Glutamatergic neuron (in vitro differentiated cells): ENCODE data around the gene ACVR1C. TPM values are rescaled to one million over a fixed set of nuclear protein-coding genes. Genes with fewer than 3 reads are reported as not detected.

Source experiments
- DNase-seq: peaks from one replicate; pipeline ENCODE4 v3.0.0; 2022
- H3K27ac Mint-ChIP-seq: one replicate; pipeline ENCODE4 v1.8.0; 2020; ENCODE audit warnings: mild to moderate bottlenecking, mixed read lengths, inconsistent platforms; ENCODE audit not compliant: unreplicated experiment
- H3K27me3 Mint-ChIP-seq: one replicate; pipeline ENCODE4 v1.8.0; 2020; ENCODE audit warnings: mild to moderate bottlenecking, moderate library complexity, mixed read lengths, inconsistent platforms; ENCODE audit not compliant: unreplicated experiment
- H3K36me3 Mint-ChIP-seq: one replicate; pipeline ENCODE4 v1.8.0; 2020; ENCODE audit warnings: mild to moderate bottlenecking, mixed read lengths, inconsistent platforms; ENCODE audit not compliant: unreplicated experiment
- H3K4me1 Mint-ChIP-seq: one replicate; pipeline ENCODE4 v1.8.0; 2020; ENCODE audit warnings: mild to moderate bottlenecking, low read depth, mixed read lengths, inconsistent platforms; ENCODE audit not compliant: unreplicated experiment
- H3K4me3 Mint-ChIP-seq: one replicate; pipeline ENCODE4 v1.8.0; 2020; ENCODE audit warnings: mild to moderate bottlenecking, mixed read lengths, inconsistent platforms; ENCODE audit not compliant: unreplicated experiment
- H3K9me3 Mint-ChIP-seq: one replicate; pipeline ENCODE4 v1.8.0; 2020; ENCODE audit warnings: mild to moderate bottlenecking, moderate library complexity, mixed read lengths, inconsistent platforms; ENCODE audit not compliant: unreplicated experiment
- total RNA-seq: library from RNA; stranded (reverse); fragmentation: NEBNext Ultra II Directional; extraction: Animal tissue kit (Norgen Biotek cat#: 25700); gene quantifications from one replicate; pipeline ENCODE4 v1.2.1, GENCODE V29; 2021; ENCODE audit not compliant: unreplicated experiment
- TF ChIP-seq, protein P1 (sequence below): fragments of 200-600 bp; sonication (generic); IDR thresholded peaks from one replicate; pipeline ENCODE4 v1.5.0; 2021; ENCODE audit not compliant: partially characterized antibody, unreplicated experiment

ACVR1C gene
- total RNA-seq, 1 donor from 2014 or later: 0.59 TPM

DNA sequence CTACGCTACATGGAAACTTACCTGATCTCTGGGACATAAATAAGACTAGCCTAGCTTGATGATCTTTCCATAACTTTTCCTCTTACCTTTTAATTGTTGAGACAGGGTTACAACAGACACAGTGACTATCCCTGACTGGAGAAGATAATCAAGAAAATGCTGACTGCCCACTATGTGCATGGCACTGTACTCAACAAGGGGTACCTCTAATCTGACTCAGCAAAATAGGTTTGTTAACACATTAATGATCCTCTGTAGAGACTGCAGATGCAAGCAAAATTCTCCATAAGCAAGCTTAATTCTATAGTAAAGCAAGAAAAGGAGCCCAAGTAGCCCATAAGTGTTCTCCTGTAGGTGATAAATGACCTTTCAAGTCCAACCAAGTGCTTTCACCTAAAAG, 25.5 kb downstream of the ACVR1C start:
- H3K27ac Mint-ChIP-seq: no peak overlapping the region
- DNase-seq: no peak
- H3K4me3 Mint-ChIP-seq: no peak overlapping the region
- H3K4me1 Mint-ChIP-seq: no peaks in the 10 kb centered on the region
- no peaks in the 10 kb centered on the region for H3K9me3 Mint-ChIP-seq
- TF ChIP-seq, protein P1, sequence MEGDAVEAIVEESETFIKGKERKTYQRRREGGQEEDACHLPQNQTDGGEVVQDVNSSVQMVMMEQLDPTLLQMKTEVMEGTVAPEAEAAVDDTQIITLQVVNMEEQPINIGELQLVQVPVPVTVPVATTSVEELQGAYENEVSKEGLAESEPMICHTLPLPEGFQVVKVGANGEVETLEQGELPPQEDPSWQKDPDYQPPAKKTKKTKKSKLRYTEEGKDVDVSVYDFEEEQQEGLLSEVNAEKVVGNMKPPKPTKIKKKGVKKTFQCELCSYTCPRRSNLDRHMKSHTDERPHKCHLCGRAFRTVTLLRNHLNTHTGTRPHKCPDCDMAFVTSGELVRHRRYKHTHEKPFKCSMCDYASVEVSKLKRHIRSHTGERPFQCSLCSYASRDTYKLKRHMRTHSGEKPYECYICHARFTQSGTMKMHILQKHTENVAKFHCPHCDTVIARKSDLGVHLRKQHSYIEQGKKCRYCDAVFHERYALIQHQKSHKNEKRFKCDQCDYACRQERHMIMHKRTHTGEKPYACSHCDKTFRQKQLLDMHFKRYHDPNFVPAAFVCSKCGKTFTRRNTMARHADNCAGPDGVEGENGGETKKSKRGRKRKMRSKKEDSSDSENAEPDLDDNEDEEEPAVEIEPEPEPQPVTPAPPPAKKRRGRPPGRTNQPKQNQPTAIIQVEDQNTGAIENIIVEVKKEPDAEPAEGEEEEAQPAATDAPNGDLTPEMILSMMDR: no peak
- no peaks in the 10 kb centered on the region for H3K36me3 Mint-ChIP-seq
- H3K27me3 Mint-ChIP-seq: no peaks in the 10 kb centered on the region

DNA sequence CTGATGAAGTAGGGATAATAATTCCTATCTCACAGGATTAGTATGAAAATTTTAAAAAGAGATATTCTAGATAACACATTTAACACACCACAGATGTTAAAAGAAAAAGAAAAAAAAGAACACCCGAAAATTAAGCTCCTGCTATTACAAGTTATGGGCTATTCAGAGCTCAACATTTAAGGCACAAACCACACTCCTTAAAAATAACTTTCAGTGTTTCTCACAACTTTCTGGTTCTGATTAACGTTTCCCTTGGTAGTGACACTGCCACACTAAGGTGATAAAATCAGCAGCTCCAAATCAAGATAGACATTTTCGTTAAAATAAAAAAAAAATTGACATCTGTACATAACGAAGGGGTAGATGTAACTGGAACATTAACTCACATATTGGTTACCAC, 26.9 kb downstream of the ACVR1C start:
- Mint-ChIP-seq H3K4me1 (peaks cover 3% of the 10 kb centered on the region), H3K9me3 (peaks cover 3% of the 10 kb centered on the region), H3K4me3 (no peak overlapping the region), H3K27me3 (no peaks in the 10 kb centered on the region), H3K36me3 (no peaks in the 10 kb centered on the region), H3K27ac (no peak overlapping the region)
- TF ChIP-seq, protein P1: no peak
- no peak for DNase-seq

DNA sequence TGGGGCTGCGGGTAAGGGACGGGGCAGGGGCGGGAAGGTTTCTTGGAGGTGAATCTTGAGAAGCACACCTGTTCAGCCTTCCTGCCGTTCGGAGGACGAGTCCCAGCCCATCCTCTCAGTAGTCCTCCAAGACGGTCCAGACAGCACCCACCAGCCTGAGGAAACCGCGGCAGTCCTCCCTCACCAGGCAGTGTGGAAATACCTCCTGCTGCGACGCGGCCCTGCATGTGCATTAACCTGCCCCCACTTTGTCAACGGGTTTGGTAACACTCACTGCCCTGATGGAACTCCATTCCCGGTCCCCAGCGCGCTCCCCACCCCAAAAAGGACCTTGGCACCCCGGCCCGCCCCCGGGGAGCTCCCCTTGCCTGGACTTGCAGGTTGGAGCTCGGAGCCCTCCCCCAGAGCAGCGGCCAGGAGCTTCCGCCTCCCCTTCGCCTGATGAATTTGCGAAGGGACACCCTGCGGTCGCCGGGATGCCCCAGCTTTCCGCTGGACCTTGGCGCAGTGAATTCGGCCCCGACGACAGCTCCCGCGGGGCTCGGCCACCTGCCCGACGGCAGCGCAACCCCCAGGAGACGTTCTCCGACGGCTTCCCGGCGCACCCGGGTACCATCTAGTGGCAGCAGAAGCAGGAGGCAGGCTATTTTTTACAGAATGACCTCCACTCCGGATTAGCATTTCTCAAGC, 31.5 kb downstream of the ACVR1C start:
- Mint-ChIP-seq H3K36me3 (peaks cover 4% of the 10 kb centered on the region), H3K4me3 (peak overlapping the region; percentile 52), H3K4me1 (peaks cover 16% of the 10 kb centered on the region), H3K27me3 (peaks cover 3% of the 10 kb centered on the region), H3K9me3 (peaks cover 10% of the 10 kb centered on the region), H3K27ac (no peak overlapping the region)
- TF ChIP-seq, protein P1: peak; percentile 38
- peak; percentile 78 for DNase-seq

DNA sequence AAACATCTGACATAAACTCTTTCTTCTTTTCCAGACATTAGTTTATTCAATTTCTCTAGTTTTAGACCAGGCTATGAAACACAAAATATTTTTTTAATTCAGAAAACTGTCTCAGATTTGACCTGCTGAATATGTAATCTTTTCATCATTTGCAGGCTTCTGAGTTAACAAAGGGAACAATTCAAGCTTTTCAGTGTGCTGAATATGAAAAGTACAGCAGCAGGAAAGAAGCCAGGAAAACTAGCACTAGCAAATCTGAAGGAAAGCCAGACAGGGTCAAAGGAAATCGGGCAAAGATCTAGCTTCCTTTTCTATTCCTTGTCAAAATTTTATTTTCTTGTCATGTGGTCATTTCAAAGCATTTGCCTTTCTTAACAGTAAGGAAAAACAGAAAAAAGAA, 35.3 kb downstream of the ACVR1C start:
- Mint-ChIP-seq H3K27me3 (peaks cover 3% of the 10 kb centered on the region), H3K36me3 (peaks cover 4% of the 10 kb centered on the region), H3K9me3 (peaks cover 10% of the 10 kb centered on the region), H3K27ac (peak overlapping the region; percentile 87), H3K4me3 (no peak overlapping the region), H3K4me1 (peaks cover 18% of the 10 kb centered on the region)
- DNase-seq: no peak
- TF ChIP-seq, protein P1: no peak

DNA sequence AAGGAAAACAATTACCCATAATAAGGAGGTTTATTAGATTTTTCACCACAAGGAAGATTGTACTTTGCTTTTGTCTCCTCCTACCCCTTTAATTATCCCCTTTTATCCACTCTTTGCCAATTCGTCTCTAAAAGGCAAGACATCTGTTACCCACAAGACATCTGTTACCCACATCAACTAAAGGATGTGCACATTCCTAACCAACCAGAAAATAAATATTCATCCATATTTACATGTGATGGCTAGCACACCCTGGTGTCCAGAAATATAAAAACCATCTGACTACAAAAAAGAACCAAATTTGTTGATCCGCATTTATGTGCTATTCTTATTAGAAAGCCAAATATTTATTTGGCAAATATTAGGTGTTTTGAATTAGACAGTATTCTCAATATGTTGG, 35.7 kb downstream of the ACVR1C start:
- TF ChIP-seq, protein P1: peak; percentile 58
- peak overlapping the region; percentile 55 for H3K4me3 Mint-ChIP-seq
- no peak for DNase-seq

More for the DNA sequence above, 35.7 kb downstream of the ACVR1C start:
- Mint-ChIP-seq H3K9me3 (peaks cover 10% of the 10 kb centered on the region), H3K36me3 (peaks cover 4% of the 10 kb centered on the region), H3K27me3 (peaks cover 3% of the 10 kb centered on the region), H3K27ac (peak overlapping the region; percentile 87), H3K4me1 (peaks cover 18% of the 10 kb centered on the region)
